Measurements from ENCODE around the gene NCSTN.

Gene NCSTN

DNA sequence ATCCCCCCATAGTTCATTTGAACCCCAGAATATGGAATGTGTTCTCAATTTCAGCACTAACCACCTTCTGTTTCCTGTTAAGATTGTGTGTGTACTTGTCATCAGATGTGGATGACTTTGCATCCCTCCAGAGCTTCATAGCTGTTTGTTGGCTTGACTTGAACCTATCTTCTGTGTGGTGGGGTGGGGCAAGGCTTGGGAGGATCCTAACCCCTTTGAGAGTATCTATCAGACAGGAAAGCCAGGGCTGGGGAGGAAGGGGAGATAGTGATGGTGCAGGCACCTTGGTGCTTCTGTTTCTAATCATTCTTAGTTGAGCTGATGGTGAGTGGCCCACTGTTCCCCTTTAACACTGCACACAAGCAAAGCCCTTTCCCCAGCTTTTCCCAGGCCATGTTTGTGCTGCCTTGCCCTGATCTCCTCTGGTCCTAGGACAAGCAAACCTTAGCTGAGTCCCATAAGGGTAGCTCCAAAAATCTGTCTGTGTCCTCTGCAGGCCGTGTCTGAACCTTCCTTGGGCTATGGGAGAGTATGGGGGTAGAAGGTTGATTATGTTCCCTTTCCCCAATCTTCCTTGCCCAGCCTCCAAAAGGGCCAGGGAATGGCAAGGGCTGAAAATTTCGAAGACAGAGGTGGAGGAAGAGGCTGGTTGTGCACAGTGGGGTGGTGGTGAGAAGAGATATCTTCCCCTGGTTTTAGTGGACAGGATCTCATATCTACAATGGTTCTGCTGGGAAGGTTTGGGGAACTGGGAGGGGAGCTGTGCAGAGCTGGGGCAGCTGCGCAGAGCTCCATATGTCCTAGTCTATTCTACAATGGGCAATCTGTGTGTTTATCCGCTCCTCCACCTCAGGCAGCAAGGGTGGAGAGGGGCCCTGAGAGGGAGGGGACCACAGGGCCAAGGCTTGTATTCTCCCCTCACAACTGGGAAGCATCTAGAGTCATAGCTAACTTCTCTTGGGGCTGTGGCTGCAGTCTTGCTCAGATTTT, 25.0 kb downstream of the NCSTN start:
- TF ChIP-seq, protein P1, sequence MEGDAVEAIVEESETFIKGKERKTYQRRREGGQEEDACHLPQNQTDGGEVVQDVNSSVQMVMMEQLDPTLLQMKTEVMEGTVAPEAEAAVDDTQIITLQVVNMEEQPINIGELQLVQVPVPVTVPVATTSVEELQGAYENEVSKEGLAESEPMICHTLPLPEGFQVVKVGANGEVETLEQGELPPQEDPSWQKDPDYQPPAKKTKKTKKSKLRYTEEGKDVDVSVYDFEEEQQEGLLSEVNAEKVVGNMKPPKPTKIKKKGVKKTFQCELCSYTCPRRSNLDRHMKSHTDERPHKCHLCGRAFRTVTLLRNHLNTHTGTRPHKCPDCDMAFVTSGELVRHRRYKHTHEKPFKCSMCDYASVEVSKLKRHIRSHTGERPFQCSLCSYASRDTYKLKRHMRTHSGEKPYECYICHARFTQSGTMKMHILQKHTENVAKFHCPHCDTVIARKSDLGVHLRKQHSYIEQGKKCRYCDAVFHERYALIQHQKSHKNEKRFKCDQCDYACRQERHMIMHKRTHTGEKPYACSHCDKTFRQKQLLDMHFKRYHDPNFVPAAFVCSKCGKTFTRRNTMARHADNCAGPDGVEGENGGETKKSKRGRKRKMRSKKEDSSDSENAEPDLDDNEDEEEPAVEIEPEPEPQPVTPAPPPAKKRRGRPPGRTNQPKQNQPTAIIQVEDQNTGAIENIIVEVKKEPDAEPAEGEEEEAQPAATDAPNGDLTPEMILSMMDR (IDR thresholded peaks at IDR 0.05; ENCODE audit: low read depth, low read length, missing control alignments): no peak
- no peak for DNase-seq (ENCODE audit: extremely low read depth, low read depth)
- H3K4me3 ChIP-seq (replicated peaks; ENCODE audit: low read depth, low read length): no peak overlapping the region

DNA sequence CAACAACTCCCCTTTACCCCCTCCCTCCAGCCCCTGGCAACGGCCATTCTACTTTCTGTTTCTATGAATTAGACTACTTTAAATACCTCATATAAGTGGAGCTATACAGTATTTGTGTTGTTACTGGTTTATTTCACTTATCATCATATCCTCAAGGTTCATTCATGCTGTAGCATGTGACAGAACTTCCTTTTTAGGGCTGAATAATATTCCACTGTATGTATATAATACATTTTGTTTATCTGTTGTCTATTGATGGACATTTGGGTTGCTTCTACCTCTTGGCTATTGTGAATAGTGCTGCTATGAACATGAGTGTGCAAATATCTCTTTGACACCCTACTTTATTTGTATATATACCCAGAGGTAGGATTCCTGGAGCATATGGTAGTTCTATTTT, 25.9 kb downstream of the NCSTN start:
- H3K4me3 ChIP-seq (replicated peaks; ENCODE audit: low read depth, low read length): no peak overlapping the region
- no peak for DNase-seq (ENCODE audit: extremely low read depth, low read depth)
- TF ChIP-seq, protein P1 (IDR thresholded peaks at IDR 0.05; ENCODE audit: low read depth, low read length, missing control alignments): no peak

DNA sequence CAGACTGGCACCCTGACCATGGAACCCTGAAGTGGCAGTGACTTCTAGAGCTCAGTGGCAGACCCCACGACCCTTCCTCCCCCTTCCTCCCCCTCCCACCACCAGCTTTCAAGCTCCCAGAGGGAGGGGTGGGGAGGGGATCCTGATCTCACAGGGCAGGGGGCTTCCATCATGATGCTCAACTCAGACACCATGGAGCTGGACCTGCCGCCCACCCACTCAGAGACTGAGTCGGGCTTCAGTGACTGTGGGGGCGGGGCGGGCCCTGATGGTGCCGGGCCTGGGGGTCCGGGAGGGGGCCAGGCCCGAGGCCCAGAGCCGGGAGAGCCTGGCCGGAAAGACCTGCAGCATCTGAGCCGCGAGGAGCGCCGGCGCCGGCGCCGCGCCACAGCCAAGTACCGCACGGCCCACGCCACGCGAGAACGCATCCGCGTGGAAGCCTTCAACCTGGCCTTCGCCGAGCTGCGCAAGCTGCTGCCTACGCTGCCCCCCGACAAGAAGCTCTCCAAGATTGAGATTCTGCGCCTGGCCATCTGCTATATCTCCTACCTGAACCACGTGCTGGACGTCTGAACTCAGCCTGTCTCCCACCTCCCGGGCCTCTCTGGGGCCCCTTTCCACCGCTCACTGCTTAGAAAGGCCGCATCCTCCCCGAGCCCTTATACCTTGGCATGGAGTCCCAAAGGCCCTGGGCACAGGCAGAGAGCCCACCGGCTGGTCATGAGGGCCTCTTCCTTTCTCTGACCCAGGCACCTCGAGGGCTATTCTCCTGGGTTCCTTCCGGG, 27.6 kb downstream of the NCSTN start:
- no peak overlapping the region for H3K4me3 ChIP-seq (replicated peaks; ENCODE audit: low read depth, low read length)
- TF ChIP-seq, protein P1 (IDR thresholded peaks at IDR 0.05; ENCODE audit: low read depth, low read length, missing control alignments): no peak
- DNase-seq (ENCODE audit: extremely low read depth, low read depth): no peak

DNA sequence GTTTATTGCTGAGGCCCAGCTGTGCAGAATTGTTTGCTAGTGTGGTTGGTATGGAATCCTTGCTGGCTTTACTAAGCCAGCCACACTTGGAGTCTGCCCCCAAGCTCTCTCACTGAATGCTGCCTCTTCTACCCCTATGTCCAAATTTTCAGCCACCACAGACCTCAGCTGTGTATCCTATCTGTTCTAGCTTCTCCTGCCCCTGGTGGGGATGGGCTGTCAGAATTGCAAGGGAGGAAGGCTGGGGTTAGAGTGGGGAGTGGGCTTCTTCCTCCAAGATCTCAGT, 28.1 kb downstream of the NCSTN start:
- TF ChIP-seq, protein P1 (IDR thresholded peaks at IDR 0.05; ENCODE audit: low read depth, low read length, missing control alignments): no peak
- DNase-seq (ENCODE audit: extremely low read depth, low read depth): no peak

GRCh38 chr1:160371756-160372155, 28.6 kb downstream of the NCSTN start:
- no peak overlapping the region for H3K4me3 ChIP-seq (replicated peaks; ENCODE audit: low read depth, low read length)
- DNase-seq (ENCODE audit: extremely low read depth, low read depth): no peak
- TF ChIP-seq, protein P1 (IDR thresholded peaks at IDR 0.05; ENCODE audit: low read depth, low read length, missing control alignments): no peak

More for the DNA sequence above, 28.1 kb downstream of the NCSTN start:
- H3K4me3 ChIP-seq (replicated peaks; ENCODE audit: low read depth, low read length): no peak overlapping the region

- TF ChIP-seq, protein P1 (IDR thresholded peaks at IDR 0.05; ENCODE audit: low read depth, low read length, missing control alignments): no peak
- no peak overlapping the region for H3K4me3 ChIP-seq (replicated peaks; ENCODE audit: low read depth, low read length)
- no peak for DNase-seq (ENCODE audit: extremely low read depth, low read depth)
These were observed 30.5 kb downstream of the NCSTN start for GRCh38 chr1:160373696-160374095.
